Fibroblast of the aortic adventitia (primary cell): Measurements from ENCODE around the gene PNPLA3. TPM values are rescaled to one million over a fixed set of nuclear protein-coding genes. Genes with fewer than 3 reads are reported as not detected.

Source experiments
- DNase-seq: peaks from one replicate; pipeline ENCODE4 v3.0.0-alpha.2; 2010; ENCODE audit warnings: low read depth
- H3K4me3 ChIP-seq: 2 replicates; pipeline ENCODE4 v1.5.1; 2011; ENCODE audit warnings: low read depth, mild to moderate bottlenecking, control low read depth, low read length, moderate library complexity
- total RNA-seq: library from RNA; depleted of rRNA; stranded (reverse); fragments of >200 nt; gene quantifications from 2 replicates; pipeline ENCODE4 v1.2.3, GENCODE V29; 2012; ENCODE audit warnings: low replicate concordance
- TF ChIP-seq, protein P1 (sequence below): IDR thresholded peaks from 2 replicates; pipeline ENCODE4 v1.5.1; 2011; ENCODE audit warnings: mild to moderate bottlenecking, low read length, control low read depth, inconsistent platforms; ENCODE audit not compliant: insufficient read depth

Gene PNPLA3
- total RNA-seq, 1 donor = 2.9 TPM

DNA sequence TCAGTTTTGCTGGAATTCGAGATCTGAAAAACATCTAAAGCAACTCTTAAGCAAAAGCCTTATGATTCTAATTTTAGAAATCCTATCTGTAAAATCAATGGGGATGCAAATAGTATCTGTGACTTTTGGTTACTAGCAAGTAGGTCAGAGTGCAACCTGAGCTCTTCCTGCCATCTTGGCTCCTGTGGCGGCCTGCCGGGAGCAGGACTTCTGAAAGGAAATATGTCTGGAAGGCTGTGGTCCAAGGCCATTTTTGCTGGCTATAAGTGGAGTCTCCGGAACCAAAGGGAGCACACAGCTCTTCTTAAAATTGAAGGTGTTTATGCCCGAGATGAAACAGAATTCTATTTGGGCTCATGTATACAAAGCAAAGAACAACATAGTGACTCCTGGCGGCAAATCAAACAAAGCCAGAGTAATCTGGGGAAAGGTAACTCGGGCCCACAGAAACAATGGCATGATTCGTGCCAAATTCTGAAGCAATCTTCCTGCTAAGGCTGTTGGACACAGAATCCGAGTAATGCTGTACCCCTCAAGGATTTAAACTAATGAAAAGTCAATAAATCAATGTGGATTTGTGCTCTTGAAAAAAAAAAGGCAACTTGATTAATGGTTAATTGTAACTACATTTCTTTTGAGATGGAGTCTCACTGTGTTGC lies 33.3 kb downstream of the PNPLA3 start:
- TF ChIP-seq, protein P1, sequence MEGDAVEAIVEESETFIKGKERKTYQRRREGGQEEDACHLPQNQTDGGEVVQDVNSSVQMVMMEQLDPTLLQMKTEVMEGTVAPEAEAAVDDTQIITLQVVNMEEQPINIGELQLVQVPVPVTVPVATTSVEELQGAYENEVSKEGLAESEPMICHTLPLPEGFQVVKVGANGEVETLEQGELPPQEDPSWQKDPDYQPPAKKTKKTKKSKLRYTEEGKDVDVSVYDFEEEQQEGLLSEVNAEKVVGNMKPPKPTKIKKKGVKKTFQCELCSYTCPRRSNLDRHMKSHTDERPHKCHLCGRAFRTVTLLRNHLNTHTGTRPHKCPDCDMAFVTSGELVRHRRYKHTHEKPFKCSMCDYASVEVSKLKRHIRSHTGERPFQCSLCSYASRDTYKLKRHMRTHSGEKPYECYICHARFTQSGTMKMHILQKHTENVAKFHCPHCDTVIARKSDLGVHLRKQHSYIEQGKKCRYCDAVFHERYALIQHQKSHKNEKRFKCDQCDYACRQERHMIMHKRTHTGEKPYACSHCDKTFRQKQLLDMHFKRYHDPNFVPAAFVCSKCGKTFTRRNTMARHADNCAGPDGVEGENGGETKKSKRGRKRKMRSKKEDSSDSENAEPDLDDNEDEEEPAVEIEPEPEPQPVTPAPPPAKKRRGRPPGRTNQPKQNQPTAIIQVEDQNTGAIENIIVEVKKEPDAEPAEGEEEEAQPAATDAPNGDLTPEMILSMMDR = no peak
- peak overlapping the region; percentile 98 for H3K4me3 ChIP-seq
- peak; percentile 40 for DNase-seq

DNA sequence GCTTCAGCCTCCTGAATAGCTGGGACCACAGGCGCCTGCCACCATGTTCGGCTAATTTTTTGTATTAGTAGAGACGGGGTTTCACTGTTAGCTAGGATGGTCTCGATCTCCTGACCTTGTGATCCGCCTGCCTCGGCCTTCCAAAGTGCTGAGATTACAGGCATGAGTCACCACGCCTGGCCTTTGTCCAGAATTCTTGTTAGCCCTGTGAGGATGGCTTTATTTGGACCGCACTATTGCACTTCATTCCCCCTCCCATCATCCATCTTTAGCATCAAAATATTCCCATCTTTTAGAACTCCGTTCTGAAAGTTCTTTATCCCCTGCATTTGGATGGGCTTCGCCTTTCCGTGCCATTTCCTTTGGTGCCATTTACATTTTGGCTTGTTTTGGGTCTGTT lies 34.3 kb downstream of the PNPLA3 start:
- TF ChIP-seq, protein P1 = no peak
- peak; percentile 39 for DNase-seq
- H3K4me3 ChIP-seq = no peak overlapping the region

DNA sequence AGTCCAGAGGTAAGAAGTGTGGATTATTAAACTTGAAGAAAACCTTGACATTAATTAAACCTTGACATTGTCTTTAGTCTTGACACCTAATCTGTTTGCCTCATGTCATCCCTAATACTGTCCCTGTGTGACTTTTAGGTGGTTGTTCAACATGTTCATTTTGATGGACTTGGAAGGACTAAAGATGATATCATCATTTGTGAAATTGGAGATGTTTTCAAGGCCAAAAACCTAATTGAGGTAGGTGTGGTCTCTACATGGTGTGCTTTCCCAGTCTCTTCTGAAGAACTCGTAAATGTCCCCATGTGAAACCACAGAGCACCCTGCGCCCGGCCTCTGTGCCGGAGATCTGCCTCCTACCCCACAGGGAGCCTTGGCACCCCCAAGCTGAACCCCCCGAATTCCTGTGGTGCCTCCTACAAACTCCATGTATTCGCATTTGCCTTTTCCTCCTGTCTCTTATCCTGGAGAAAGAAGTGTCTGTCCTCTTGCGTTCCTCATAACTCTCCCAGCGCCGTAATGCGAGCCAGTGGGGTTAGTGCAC lies 40.8 kb downstream of the PNPLA3 start:
- TF ChIP-seq, protein P1 = no peak
- no peak overlapping the region for H3K4me3 ChIP-seq
- DNase-seq = no peak

DNA sequence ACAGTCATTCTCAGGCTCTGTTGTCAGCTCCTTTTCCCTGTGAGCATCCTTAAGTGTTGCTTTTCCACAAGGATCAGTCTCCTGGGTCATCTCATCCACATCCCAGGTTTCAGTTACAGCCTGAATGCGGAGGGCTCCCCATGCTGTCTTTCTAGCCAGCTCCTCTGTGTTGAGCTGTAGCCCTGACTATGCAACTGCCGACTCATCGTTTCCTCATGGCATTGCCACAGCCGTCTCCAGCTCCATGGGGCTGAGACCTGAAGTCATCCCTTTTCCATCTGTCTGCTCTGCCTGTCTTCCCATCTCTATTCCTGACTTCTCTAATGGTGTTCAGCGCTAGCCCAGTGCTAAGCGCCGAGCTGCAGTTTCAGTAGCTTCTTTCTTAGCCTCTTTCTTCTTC lies 43.5 kb downstream of the PNPLA3 start:
- H3K4me3 ChIP-seq = no peak overlapping the region
- TF ChIP-seq, protein P1 = no peak
- no peak for DNase-seq

DNA sequence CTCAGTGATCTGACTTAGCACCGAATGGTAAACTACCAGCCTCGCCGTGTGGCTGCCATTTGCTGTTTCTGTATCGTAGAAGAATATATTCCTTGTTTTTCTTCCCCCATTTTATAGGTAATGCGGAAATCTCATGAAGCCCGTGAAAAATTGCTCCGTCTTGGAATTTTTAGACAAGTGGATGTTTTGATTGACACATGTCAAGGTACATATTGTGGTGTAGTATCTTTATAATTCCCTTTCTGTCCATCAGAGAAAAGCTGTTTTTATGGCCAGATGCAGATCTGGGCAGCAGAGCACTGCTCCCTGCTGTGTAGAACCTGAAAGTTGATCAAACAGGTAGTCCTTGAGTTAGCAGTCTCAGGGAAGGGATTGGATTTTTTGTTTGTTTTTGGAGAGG lies 45.0 kb downstream of the PNPLA3 start:
- TF ChIP-seq, protein P1 = no peak
- DNase-seq = no peak
- H3K4me3 ChIP-seq = no peak overlapping the region

DNA sequence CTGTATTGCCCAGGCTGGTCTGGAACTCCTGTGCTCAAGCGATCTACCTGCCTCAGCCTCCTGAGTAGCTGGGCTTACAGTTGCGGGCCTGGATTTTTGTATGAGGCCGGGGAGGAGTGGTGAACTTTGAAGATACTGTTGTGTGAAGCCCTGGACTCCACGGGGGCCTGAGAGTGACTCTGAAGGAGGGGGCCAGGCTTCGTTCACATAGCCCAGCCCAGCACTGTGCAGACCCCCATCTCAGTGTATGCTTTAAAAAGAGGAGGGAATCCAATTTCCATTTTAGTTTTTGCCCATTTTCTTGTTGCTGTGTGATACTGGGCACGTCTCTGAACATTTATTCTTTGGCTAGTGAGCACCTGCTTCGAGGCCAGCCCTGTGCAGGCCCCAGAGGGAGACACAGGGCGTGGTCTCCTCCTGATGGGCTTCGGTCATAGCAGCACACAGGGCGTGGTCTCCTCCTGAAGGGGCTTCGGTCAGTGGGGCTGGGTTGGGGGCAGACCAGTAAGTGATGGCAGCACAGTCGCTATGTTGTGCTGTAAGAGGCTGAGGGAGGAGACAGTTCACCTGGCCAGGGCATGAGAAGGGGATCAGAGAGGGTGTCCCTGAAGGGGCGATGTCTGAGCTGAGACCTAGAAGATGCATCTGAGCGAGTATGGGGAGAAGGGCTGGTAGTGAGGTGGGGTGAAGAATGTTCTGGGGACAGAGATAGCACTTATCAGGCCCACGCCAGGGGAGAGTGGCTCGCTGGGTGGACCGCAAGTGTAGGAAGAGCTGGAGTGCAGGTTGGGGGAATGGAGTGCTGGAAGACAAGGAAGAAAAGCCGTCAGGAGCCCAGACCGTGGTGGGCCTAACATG lies 45.6 kb downstream of the PNPLA3 start:
- no peak overlapping the region for H3K4me3 ChIP-seq
- DNase-seq = no peak
- TF ChIP-seq, protein P1 = no peak
